IMR-90 (cell line): Measurements from ENCODE around the gene GIT1.

Source experiments
- CTCF ChIP-seq: conservative IDR thresholded peaks from 2 replicates; pipeline ENCODE4 v1.5.1; 2012; ENCODE audit warnings: mild to moderate bottlenecking, low read depth, low read length, improper control_type of control experiment
- POLR2A ChIP-seq: IDR thresholded peaks from 2 replicates; pipeline ENCODE4 v1.6.1; 2012; ENCODE audit warnings: mild to moderate bottlenecking, low read depth, low read length

DNA sequence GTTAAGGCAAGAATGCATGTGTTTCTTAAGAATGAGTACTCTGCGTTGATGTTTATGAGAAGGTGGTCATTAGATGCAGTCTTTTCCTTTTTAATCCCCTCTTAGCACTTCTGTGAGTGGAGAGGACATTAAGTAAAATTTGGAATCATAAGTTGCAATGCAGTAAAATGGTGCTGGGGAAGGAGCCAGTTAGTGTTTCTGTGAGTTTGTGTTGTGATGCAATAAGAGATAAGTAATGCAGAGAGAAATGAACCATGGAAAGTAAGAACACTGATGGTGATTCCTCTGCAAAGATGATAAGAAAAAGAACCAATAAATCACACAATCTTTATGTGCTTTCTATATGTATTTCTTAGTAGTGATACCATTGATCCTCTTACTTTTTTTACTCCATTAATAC is 42.6 kb downstream of the GIT1 start:
- TF ChIP-seq CTCF (no peak), POLR2A (no peak)
